NCI-H1092 treated with DMSO at 0.1 percent for 48 hours (cell line): Measurements from ENCODE around the gene EIF4EBP2.

ENCODE experiments used
- DNase-seq: peaks from one replicate; lab custom pipeline; 2025; lab: John Stamatoyannopoulos, UW

The EIF4EBP2 gene

GRCh38 chr10:70461397-70462348 is 57.7 kb downstream of the EIF4EBP2 start:
- peak; percentile 35 for DNase-seq

- peak; percentile 87 for DNase-seq
Observed at GRCh38 chr10:70462349-70462984, 58.5 kb downstream of the EIF4EBP2 start.

GRCh38 chr10:70465278-70465677 is 61.3 kb downstream of the EIF4EBP2 start:
- no peak for DNase-seq

- no peak for DNase-seq
Observed at GRCh38 chr10:70465832-70466231, 61.9 kb downstream of the EIF4EBP2 start.

GRCh38 chr10:70466951-70467350 is 63.0 kb downstream of the EIF4EBP2 start:
- no peak for DNase-seq

- no peak for DNase-seq
Observed at GRCh38 chr10:70472799-70473454, 69.0 kb downstream of the EIF4EBP2 start.

- no peak for DNase-seq
Observed at GRCh38 chr10:70474780-70475179, 70.8 kb downstream of the EIF4EBP2 start.

- DNase-seq: no peak
Observed at GRCh38 chr10:70475661-70476060, 71.7 kb downstream of the EIF4EBP2 start.

GRCh38 chr10:70476249-70477035 is 72.5 kb downstream of the EIF4EBP2 start:
- DNase-seq: no peak

- DNase-seq: no peak
Observed at GRCh38 chr10:70477661-70478162, 73.8 kb downstream of the EIF4EBP2 start.
